ENCODE data around the gene PCDHGC4. TPM values are rescaled to one million over a fixed set of nuclear protein-coding genes. Genes with fewer than 3 reads are reported as not detected.

PCDHGC4 gene
- 1 to 10 TPM in 9 of 12 donors, under 1 TPM in 1, not detected in 2; 0.93 to 2.7 (median 1.7) TPM for polyA plus RNA-seq (ENCODE audit: insufficient read length in 12 of 12)
- long read RNA-seq, donor 1, full-length matches to known transcripts, result 6 of 6 reads
- long read RNA-seq, donor 1, partial matches to known transcripts, result 0 of 6 reads
- long read RNA-seq, donor 1, other reads (novel, unspliced or antisense), result 0 of 6 reads
- long read RNA-seq, donor 2, partial matches to known transcripts, result 0 of 1 reads
- long read RNA-seq, donor 2, other reads (novel, unspliced or antisense), result 0 of 1 reads
- long read RNA-seq, donor 3, full-length matches to known transcripts, result 1 of 1 reads
- long read RNA-seq, donor 3, partial matches to known transcripts, result 0 of 1 reads
- long read RNA-seq, donor 3, other reads (novel, unspliced or antisense), result 0 of 1 reads
- long read RNA-seq, donor 4, result 0 reads
- long read RNA-seq, donor 5, full-length matches to known transcripts, result 3 of 3 reads
- long read RNA-seq, donor 5, partial matches to known transcripts, result 0 of 3 reads
- long read RNA-seq, donor 5, other reads (novel, unspliced or antisense), result 0 of 3 reads
- long read RNA-seq, donor 6, partial matches to known transcripts, result 0 of 2 reads
- long read RNA-seq, donor 6, other reads (novel, unspliced or antisense), result 0 of 2 reads
- long read RNA-seq, donor 7, partial matches to known transcripts, result 0 of 1 reads
- long read RNA-seq, donor 7, other reads (novel, unspliced or antisense), result 0 of 1 reads
- long read RNA-seq, donor 8, partial matches to known transcripts, result 0 of 4 reads
- long read RNA-seq, donor 8, other reads (novel, unspliced or antisense), result 0 of 4 reads
- long read RNA-seq, donor 9, full-length matches to known transcripts, result 1 of 1 reads
- long read RNA-seq, donor 9, partial matches to known transcripts, result 0 of 1 reads
- long read RNA-seq, donor 9, other reads (novel, unspliced or antisense), result 0 of 1 reads
- long read RNA-seq, donor 10, full-length matches to known transcripts, result 2 of 2 reads
- long read RNA-seq, donor 10, partial matches to known transcripts, result 0 of 2 reads
- long read RNA-seq, donor 10, other reads (novel, unspliced or antisense), result 0 of 2 reads
- long read RNA-seq, donor 11, full-length matches to known transcripts, result 3 of 3 reads
- long read RNA-seq, donor 11, partial matches to known transcripts, result 0 of 3 reads
- long read RNA-seq, donor 11, other reads (novel, unspliced or antisense), result 0 of 3 reads

DNA sequence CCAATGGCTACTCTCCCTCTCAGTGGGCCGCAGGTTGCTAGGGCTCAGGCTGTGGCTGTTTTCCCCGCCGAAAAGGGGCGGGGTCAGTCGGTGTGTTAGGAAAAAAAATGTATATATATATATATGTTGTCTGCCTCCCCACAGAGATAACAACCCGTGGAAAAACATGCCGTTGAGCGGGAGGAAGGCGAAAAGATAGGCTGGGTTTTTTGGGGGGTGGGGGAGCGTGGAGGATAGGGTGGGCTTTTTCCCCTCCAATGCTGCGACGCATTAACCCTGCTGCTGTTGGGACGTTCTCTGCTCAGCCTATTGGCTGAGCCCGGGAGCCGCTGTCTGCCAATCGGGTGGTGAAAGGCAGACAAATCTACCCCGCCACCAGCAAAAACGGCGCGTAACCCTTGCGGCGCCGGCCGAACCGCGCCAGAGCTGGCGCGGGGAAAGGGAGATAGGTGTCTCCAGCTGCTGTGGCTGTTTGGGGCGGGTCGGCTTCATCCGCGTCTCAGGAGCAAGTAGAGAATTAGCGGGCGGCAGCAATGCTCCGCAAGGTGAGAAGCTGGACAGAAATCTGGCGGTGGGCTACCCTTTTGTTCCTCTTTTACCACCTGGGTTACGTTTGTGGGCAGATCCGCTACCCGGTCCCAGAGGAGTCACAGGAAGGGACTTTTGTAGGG lies at the start of gene PCDHGC4:
Gene PCDHGC4, plus strand, starts transcription at position 390 of the 671 bp plus-strand sequence. Its CDS starts 144 bp downstream, at position 534.
- DNase-seq, result no peak

DNA sequence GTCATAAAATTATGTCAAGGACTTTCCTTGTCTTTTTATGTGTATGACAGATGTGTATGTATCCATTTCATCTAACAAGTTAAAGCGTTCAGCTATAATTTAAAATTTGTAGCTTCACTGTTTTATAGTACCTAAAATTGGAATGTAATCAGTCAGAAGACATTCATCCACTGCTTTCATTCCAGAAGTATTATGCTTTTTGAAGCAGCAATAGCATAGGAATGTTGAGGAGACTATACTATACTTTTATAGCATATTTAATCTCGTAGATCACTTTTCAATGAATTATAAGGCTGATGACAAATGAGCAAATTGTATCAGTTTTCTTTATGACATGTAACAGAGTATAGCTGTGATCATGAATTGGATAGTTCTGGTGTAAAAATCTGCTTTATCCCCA lies 47.6 kb upstream of the PCDHGC4 start:
- DNase-seq, result no peak

DNA sequence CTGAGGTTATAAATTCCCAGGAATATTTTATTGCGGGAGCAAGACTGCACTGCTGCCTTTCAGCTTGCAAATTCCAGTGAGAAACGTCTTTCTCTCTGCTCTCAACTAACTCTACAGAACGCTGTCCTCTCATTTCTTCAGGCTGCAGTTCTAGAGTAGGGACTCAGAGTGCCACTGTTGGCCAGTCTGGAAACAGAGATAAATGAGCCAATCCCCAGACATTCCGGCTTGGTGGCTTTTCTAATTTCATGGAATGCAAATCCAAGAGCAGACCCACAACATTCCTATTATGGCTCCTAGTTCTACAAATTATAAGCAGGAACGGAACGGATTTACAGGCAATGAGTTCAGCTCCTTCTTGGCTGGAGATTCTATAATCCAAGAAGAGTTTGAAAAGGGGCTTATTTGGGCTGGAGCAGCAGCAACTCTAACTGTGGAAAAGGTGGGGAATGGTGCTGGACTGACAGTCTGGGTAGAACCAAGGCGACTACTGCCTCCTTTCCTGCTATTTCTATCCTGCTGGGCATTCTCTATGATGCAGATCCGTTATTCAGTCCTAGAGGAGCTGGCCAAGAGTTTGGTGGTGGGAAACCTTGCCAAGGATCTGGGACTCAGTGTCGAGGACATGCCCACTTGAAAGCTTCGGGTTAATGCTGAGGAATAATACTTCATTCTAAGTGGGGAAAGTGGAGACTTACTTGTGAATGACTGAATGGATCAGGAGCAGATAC lies 45.3 kb upstream of the PCDHGC4 start:
- no peak for DNase-seq

DNA sequence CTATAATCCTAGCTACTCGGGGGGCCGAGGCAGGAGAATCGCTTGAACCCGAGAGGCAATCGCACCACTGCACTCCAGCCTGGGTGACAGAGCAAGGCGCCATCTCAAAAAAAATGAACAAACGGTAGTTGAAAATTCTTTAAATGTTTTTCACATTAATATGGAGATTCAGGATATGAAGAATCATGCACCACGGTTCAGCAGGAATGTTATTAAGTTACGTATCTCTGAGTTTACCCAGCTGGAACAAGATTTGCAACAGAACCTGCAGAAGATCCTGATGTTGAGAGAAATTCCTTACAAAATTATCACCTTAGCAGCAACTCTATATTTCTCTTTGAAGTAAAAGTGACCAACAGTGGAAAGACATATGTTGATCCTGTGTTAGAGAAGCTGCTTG lies 44.5 kb upstream of the PCDHGC4 start:
- no peak for DNase-seq

DNA sequence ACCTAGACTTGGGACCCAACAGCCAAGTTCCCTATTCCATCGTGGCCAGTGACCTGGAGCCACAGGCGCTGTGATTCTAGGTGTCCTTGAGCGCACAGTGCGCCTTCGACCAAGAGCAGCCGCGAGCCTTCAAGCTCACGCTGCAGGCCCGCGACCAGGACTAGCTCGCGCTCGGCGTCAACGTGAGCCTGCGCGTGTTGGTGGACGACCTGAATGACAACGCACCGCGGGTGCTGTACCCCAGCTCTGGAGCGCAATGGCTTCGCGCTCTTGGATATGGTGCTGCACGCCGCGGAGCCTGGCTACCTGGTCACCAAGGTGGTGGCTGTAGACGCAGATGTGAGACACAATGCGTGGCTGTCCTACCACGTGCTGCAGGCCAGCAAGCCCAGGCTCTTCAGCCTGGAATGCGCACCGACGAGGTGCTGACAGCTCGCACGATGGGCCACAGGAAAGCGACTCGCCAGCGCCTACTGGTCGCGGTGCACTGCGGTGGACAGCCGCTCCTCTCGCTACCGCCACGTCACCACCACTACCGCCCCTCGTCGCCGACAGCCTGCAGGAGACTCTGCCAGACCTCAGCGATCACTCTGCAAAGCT lies 43.2 kb upstream of the PCDHGC4 start:
- DNase-seq, result no peak

DNA sequence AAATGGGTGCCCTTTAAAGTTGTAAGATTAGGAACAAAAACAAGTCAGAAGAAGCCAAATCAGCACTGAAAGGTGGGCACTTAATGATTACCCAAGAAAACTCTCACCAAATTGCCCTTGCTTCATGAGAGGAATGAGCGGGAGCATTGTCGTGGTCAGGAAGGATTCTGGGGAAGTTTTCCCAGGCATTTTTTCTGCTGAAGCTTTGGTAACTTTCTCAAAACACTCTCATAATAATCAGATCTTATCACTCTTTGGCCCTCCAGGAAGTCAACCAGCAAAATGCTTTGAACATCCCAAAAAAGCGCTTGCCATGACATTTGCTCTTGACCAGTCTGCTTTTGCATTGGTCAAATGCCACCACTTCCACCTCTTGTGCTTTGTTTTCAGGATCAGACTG lies 19.5 kb upstream of the PCDHGC4 start:
- no peak for DNase-seq

DNA sequence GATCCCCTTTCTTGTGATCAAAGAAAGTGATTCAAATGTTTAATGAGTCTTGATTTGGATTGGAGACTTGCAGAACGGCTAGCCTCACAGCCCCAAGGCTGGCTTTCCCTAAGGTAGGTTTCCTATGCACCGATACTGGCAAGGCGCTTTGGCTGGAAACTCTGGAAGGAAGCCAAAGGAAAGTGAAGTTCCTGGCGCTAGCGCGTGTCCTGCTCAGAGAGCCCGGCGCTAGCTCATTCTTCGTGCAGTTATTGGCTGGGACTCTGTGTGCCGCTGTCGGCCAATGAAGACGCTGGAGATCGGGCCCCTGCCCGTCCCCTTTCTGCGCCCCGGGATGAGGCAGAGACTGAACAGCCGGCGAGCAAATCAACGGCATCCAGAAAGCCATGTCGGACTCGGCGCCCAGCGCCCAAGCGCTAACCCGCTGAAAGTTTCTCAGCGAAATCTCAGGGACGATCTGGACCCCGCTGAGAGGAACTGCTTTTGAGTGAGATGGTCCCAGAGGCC lies 9.2 kb upstream of the PCDHGC4 start, which contains the start of gene PCDHGC3:
Gene PCDHGC3, plus strand, starts transcription at position 342 of the 507 bp plus-strand sequence. Its CDS starts 151 bp downstream, at position 493.
- DNase-seq, result peak; percentile 94

DNA sequence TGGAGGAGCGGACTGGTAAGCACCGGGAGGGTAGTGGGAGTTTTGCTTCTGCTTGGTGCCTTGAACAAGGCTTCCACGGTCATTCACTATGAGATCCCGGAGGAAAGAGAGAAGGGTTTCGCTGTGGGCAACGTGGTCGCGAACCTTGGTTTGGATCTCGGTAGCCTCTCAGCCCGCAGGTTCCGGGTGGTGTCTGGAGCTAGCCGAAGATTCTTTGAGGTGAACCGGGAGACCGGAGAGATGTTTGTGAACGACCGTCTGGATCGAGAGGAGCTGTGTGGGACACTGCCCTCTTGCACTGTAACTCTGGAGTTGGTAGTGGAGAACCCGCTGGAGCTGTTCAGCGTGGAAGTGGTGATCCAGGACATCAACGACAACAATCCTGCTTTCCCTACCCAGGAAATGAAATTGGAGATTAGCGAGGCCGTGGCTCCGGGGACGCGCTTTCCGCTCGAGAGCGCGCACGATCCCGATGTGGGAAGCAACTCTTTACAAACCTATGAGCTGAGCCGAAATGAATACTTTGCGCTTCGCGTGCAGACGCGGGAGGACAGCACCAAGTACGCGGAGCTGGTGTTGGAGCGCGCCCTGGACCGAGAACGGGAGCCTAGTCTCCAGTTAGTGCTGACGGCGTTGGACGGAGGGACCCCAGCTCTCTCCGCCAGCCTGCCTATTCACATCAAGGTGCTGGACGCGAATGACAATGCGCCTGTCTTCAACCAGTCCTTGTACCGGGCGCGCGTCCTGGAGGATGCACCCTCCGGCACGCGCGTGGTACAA lies 8.5 kb upstream of the PCDHGC4 start:
- DNase-seq, result peak; percentile 91

DNA sequence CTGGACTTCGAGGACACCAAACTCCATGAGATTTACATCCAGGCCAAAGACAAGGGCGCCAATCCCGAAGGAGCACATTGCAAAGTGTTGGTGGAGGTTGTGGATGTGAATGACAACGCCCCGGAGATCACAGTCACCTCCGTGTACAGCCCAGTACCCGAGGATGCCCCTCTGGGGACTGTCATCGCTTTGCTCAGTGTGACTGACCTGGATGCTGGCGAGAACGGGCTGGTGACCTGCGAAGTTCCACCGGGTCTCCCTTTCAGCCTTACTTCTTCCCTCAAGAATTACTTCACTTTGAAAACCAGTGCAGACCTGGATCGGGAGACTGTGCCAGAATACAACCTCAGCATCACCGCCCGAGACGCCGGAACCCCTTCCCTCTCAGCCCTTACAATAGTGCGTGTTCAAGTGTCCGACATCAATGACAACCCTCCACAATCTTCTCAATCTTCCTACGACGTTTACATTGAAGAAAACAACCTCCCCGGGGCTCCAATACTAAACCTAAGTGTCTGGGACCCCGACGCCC lies 7.7 kb upstream of the PCDHGC4 start:
- no peak for DNase-seq

DNA sequence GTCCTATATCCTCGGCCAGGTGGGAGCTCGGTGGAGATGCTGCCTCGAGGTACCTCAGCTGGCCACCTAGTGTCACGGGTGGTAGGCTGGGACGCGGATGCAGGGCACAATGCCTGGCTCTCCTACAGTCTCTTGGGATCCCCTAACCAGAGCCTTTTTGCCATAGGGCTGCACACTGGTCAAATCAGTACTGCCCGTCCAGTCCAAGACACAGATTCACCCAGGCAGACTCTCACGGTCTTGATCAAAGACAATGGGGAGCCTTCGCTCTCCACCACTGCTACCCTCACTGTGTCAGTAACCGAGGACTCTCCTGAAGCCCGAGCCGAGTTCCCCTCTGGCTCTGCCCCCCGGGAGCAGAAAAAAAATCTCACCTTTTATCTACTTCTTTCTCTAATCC lies 7.0 kb upstream of the PCDHGC4 start:
- no peak for DNase-seq

DNA sequence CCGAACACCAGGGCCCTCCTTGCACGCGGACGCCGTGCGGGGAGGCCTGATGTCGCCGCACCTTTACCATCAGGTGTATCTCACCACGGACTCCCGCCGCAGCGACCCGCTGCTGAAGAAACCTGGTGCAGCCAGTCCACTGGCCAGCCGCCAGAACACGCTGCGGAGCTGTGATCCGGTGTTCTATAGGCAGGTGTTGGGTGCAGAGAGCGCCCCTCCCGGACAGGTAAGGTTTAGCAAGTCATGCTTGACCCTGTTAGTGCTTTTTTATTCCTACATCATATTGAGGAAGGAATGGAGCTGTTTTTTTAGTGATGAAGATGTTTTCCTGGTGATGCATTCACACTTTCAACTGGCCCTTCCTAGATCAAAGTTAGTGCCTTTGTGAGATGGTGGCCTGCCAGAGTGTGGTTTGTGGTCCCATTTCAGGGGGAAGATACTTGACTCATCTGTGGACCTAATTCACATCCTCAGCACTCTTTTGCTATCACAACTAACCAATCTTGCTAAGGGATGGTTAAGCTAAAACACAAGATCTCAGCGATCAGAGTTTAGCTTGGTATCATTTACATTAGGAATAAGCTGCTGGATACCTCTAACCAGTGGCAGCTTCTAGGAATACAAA lies 6.4 kb upstream of the PCDHGC4 start:
- no peak for DNase-seq

DNA sequence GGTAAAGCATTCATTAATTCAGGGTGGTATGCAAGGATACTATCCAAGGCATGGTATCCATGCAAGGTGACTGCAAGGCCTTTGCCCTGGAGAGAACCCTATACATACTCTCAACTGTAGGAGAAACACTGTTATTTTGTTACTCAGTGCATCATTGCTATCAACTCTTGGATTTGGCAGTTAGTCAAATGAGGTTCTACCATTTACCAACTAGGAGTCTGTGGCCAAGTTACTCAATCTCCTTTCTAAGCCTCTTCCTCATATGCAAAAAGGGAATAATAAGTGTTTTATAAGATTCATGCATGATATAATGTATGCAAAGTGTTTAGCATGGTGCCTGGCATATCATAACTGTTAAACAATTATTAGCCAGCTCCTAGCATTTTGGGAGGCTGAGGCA lies 5.1 kb upstream of the PCDHGC4 start:
- no peak for DNase-seq

DNA sequence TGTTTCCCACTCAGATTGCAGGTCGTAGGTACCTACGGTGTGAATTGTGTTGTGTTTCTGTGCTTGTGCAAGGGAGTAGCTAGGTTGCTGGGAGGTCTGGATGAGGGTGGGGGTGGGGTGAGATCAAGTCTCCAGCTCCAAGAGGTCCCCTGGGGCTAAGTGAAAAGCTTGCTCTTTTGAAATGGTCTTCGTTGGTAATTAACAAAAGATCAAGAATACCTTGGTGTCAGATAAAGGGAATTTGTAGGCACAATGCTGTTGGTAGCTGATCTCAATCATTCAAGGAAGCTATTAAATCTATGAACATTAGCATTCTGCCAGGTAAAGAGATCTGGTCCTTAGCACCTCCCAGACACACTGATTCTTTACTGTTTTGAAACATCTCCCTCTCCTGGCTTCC lies 928 bp upstream of the PCDHGC4 start:
- no peak for DNase-seq

DNA sequence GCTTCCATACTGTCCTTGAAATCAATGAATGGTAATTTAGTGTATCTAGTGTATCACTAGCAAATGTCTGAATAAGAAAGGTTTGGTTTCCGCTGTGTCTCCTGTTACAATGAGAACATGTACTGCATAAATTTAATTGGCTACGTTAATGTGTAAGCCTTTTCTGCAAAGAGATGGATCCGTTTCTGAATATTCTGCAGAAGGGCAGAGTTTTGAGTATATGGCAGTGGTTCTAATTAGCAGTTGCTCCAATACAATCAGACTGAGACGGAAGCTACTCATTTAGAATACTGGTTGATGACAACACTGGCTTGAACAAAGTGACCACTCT lies 555 bp upstream of the PCDHGC4 start:
- no peak for DNase-seq

DNA sequence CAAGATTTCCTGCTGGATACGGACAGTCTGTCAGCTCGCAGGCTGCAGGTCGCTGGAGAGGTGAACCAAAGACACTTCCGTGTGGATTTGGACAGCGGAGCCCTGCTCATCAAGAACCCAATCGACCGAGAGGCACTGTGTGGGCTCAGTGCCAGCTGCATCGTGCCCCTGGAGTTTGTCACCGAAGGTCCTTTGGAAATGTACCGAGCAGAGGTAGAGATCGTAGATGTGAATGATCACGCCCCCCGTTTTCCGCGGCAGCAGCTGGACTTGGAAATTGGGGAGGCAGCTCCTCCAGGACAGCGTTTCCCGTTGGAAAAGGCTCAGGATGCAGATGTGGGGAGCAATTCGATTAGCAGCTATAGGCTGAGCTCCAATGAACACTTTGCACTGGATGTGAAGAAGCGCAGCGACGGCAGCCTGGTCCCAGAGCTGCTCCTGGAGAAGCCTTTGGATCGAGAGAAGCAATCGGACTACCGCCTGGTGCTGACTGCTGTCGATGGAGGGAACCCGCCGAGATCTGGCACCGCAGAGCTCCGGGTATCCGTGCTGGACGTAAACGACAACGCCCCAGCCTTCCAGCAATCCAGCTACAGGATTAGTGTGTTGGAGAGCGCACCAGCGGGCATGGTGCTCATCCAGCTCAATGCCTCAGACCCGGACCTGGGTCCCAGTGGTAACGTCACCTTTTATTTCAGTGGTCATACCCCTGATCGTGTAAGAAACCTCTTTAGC lies 658 bp downstream of the PCDHGC4 start:
- DNase-seq, result no peak

DNA sequence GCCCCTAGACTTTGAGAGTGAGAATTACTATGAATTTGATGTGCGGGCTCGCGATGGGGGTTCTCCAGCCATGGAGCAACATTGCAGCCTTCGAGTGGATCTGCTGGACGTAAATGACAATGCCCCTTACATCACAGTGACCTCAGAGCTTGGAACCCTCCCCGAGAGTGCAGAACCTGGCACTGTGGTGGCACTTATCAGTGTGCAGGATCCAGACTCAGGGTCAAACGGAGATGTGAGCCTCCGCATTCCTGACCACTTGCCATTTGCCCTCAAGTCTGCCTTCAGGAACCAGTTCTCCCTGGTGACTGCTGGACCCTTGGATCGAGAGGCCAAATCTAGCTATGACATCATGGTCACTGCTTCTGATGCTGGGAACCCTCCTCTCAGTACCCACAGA lies 1.3 kb downstream of the PCDHGC4 start:
- DNase-seq, result no peak

DNA sequence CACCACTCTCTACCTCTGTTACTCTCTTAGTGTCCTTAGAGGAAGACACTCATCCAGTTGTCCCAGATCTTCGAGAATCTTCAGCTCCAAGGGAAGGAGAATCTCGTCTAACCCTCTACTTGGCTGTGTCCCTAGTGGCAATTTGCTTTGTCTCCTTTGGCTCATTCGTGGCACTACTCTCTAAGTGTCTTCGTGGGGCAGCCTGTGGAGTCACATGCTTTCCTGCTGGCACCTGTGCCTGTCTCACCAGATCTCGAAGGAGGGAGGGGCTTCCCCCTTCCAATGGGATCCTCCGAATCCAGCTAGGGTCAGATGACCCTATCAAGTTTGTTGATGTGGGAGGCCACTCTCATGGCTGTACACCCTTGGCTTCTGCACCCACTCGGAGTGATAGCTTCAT lies 2.3 kb downstream of the PCDHGC4 start:
- DNase-seq, result no peak
